Mucosa of descending colon (tissue), 3 donors: ENCODE measurements around the gene PGM1. TPM values are rescaled to one million over a fixed set of nuclear protein-coding genes. Genes with fewer than 3 reads are reported as not detected.

Experiments
- ATAC-seq: fragments of 200-7000 bp; cut with Tn5 transposase; one replicate; pipeline ENCODE4 v1.9.1; 2020; ENCODE audit warnings: mild to moderate bottlenecking, moderate library complexity
- DNase-seq, 3 donors: peaks; one replicate each; pipeline ENCODE4 v3.0.0-alpha.2; 2020
- H3K36me3 ChIP-seq: fragments of 200-600 bp; one replicate; pipeline ENCODE4 v1.8.0; 2021; ENCODE audit warnings: low read depth, mild to moderate bottlenecking
- H3K4me1 ChIP-seq: fragments of 200-600 bp; one replicate; pipeline ENCODE4 v1.8.0; 2021; ENCODE audit warnings: low read depth, mild to moderate bottlenecking
- H3K4me3 ChIP-seq: fragments of 200-600 bp; one replicate; pipeline ENCODE4 v1.8.0; 2021; ENCODE audit warnings: mild to moderate bottlenecking
- H3K9me3 ChIP-seq: fragments of 200-600 bp; one replicate; pipeline ENCODE4 v1.8.0; 2021; ENCODE audit warnings: mild to moderate bottlenecking
- CTCF ChIP-seq: fragments of 200-600 bp; IDR thresholded peaks from one replicate; pipeline ENCODE4 v1.8.0; 2022; ENCODE audit warnings: antibody characterized with exemption, mild to moderate bottlenecking
- intact Hi-C, 2 donors: fragments of 100-400 bp; cut with DNase I in 1 of 2; cut with micrococcal nuclease in 1 of 2; formaldehyde crosslinking; loops; one replicate each; pipeline versions ENCODE4 v1.11.0 to v1.11.1; 2022; cut with DNase I, micrococcal nuclease
- total RNA-seq, 3 donors: library from RNA; stranded (reverse); fragmentation: NEBNext Ultra II Directional in 2 of 3; extraction: Animal tissue kit (Norgen Biotek cat#: 25700) in 2 of 3; gene quantifications; one replicate each; pipeline versions ENCODE4 v1.2.1 to v1.2.4, GENCODE V29; 2021 to 2023
- donor health status: DM: no; HTN: no; CAD: no; lungs with moderate emphysema.
- donor health status: DM: no; HTN: no; CAD: no.
- donor health status: DM: no; HTN: yes; CAD: no.

PGM1 gene
- total RNA-seq, 3 donors from 2014 or later, result 81.0 to 116 (median 87.3) TPM

- no peaks in the 10 kb centered on the region for H3K9me3 ChIP-seq
- DNase-seq (peak; percentile 85 to 91 (median 89)), ATAC-seq (peak; percentile 77)
- intact Hi-C loops, result no loop called here
- peak overlapping the region; percentile 60 for H3K4me3 ChIP-seq
- no peak for TF ChIP-seq CTCF
- peaks cover 9% of the 10 kb centered on the region for H3K4me1 ChIP-seq
- H3K36me3 ChIP-seq, result no peaks in the 10 kb centered on the region
Observed at GRCh38 chr1:63593886-63594605, 835 bp downstream of the PGM1 start.

GRCh38 chr1:63595435-63595834, 2.2 kb downstream of the PGM1 start:
- ATAC-seq (no peak), DNase-seq (no peak)
- no peaks in the 10 kb centered on the region for H3K36me3 ChIP-seq
- H3K9me3 ChIP-seq, result no peaks in the 10 kb centered on the region
- no peak for TF ChIP-seq CTCF
- intact Hi-C loops, result no loop called here
- peaks cover under 1% of the 10 kb centered on the region for H3K4me1 ChIP-seq
- no peak overlapping the region for H3K4me3 ChIP-seq

GRCh38 chr1:63599799-63600198, 6.6 kb downstream of the PGM1 start:
- Histone ChIP-seq H3K4me1 (no peaks in the 10 kb centered on the region), H3K4me3 (no peak overlapping the region), H3K9me3 (no peaks in the 10 kb centered on the region), H3K36me3 (no peaks in the 10 kb centered on the region)
- DNase-seq (no peak), ATAC-seq (no peak)
- intact Hi-C loops, result no loop called here
- TF ChIP-seq CTCF, result no peak

GRCh38 chr1:63600248-63600647, 7.0 kb downstream of the PGM1 start:
- DNase-seq (no peak), ATAC-seq (no peak)
- intact Hi-C loops, result no loop called here
- no peaks in the 10 kb centered on the region for H3K36me3 ChIP-seq
- H3K9me3 ChIP-seq, result no peaks in the 10 kb centered on the region
- H3K4me1 ChIP-seq, result no peaks in the 10 kb centered on the region
- TF ChIP-seq CTCF, result no peak
- no peak overlapping the region for H3K4me3 ChIP-seq

- intact Hi-C loops, result no loop called here
- Histone ChIP-seq H3K4me1 (no peaks in the 10 kb centered on the region), H3K36me3 (no peaks in the 10 kb centered on the region), H3K4me3 (no peak overlapping the region), H3K9me3 (no peaks in the 10 kb centered on the region)
- no peak for DNase-seq
- no peak for TF ChIP-seq CTCF
- ATAC-seq, result no peak
Observed at GRCh38 chr1:63601061-63601460, 7.8 kb downstream of the PGM1 start.
